KMS-11 (cell line): Measurements from ENCODE around the gene DNAJC3.

Source experiments
- H2AFZ ChIP-seq: fragments of 200-600 bp; sonication (generic); 2 replicates; pipeline ENCODE4 v1.6.1; 2016; ENCODE audit warnings: antibody characterized with exemption, mixed run types, low read depth
- H3K27ac ChIP-seq: fragments of 200-600 bp; sonication (generic); 2 replicates; pipeline ENCODE4 v1.6.1; 2016; ENCODE audit warnings: mild to moderate bottlenecking, mixed run types
- H3K27me3 ChIP-seq: fragments of 200-600 bp; sonication (generic); 2 replicates; pipeline ENCODE4 v1.6.1; 2017; ENCODE audit warnings: mild to moderate bottlenecking, low read depth, mixed run types, moderate library complexity; ENCODE audit not compliant: insufficient read depth
- H3K36me3 ChIP-seq: fragments of 200-600 bp; sonication (generic); 2 replicates; pipeline ENCODE4 v1.6.1; 2017; ENCODE audit warnings: mild to moderate bottlenecking, mixed run types; ENCODE audit not compliant: insufficient read depth
- H3K4me1 ChIP-seq: fragments of 200-600 bp; sonication (generic); 2 replicates; pipeline ENCODE4 v1.6.1; 2016; ENCODE audit warnings: mild to moderate bottlenecking, low read depth, mixed run types; ENCODE audit not compliant: poor library complexity, severe bottlenecking
- H3K4me2 ChIP-seq: fragments of 200-600 bp; sonication (generic); 2 replicates; pipeline ENCODE4 v1.7.0; 2016; ENCODE audit warnings: mild to moderate bottlenecking, mixed run types
- H3K4me3 ChIP-seq: fragments of 200-600 bp; sonication (generic); IDR thresholded peaks from 2 replicates; pipeline ENCODE4 v1.6.1; 2017; ENCODE audit warnings: low read depth, low read length, mixed read lengths; ENCODE audit not compliant: insufficient read depth
- H3K79me2 ChIP-seq: fragments of 200-600 bp; sonication (generic); 2 replicates; pipeline ENCODE4 v1.6.1; 2016; ENCODE audit warnings: low read depth, mixed run types; ENCODE audit not compliant: insufficient read depth
- H3K9ac ChIP-seq: fragments of 200-600 bp; sonication (generic); 2 replicates; pipeline ENCODE4 v1.6.1; 2016; ENCODE audit warnings: mild to moderate bottlenecking, mixed run types
- H4K20me1 ChIP-seq: fragments of 200-600 bp; sonication (generic); 2 replicates; pipeline ENCODE4 v1.6.1; 2016; ENCODE audit warnings: mild to moderate bottlenecking, mixed run types; ENCODE audit not compliant: insufficient read depth
- TF ChIP-seq, protein P1 (sequence below): fragments of 200-600 bp; sonication (generic); conservative IDR thresholded peaks from 2 replicates; pipeline ENCODE4 v1.6.1; 2017; ENCODE audit warnings: low read depth, mild to moderate bottlenecking, antibody characterized with exemption, low read length, moderate library complexity, mixed read lengths

Gene DNAJC3

DNA sequence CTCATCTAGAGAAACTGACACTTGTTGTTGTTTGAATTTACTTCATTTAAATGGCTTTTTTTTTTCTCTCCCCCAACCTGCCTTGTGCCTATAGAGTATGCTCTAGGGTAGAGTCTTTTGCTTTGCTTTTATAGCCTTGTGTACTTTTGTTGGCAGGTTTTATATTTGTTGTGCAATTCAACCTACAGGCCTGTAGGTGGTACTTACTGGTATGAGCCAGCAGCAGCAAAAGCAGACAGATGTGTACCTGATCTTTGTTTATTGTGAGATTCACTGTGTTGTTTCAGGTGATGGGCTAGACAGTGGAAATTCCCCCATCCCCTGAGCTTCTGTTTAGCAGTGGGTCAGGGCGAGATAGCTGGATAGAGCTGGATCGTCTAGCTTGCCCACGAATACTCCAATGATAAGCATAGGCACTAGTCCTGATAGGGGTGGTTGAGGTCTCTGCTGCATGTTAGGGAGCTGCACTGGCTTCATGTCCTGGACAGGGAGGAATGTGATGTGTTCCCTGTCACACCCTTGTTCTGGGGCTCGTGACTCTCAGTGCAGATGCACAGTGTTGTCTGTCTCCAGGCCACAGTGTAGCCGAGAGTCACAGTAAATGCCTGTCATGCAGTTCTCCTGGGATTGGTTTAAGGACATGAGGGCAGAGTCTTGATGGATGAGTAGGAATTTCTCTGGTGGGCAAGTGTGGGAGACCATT, 21.3 kb downstream of the DNAJC3 start:
- H3K27ac ChIP-seq = no peak overlapping the region

DNA sequence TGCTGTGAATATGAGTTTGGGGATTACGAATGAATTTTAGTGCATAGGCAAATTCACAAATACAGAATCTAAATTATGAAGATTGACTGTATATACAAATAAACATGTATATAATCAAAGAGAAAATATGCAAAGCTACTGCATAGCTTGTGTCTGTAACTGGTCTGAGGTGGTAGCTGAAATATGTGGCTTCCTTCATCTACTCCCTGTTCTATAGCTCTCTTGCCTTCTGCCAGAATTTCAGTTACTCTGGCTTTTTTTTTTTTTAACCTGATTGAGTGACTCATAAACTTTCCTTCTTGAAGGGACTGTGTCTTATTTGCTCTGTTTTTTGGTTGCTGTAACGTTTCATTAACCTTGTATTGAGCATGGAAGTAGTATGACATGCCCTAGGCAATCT, 26.6 kb downstream of the DNAJC3 start:
- peaks cover 38% of the 10 kb centered on the region; the same call in 1 of the 2 replicates for H3K79me2 ChIP-seq
- H4K20me1 ChIP-seq = no peaks in the 10 kb centered on the region
- TF ChIP-seq, protein P1, sequence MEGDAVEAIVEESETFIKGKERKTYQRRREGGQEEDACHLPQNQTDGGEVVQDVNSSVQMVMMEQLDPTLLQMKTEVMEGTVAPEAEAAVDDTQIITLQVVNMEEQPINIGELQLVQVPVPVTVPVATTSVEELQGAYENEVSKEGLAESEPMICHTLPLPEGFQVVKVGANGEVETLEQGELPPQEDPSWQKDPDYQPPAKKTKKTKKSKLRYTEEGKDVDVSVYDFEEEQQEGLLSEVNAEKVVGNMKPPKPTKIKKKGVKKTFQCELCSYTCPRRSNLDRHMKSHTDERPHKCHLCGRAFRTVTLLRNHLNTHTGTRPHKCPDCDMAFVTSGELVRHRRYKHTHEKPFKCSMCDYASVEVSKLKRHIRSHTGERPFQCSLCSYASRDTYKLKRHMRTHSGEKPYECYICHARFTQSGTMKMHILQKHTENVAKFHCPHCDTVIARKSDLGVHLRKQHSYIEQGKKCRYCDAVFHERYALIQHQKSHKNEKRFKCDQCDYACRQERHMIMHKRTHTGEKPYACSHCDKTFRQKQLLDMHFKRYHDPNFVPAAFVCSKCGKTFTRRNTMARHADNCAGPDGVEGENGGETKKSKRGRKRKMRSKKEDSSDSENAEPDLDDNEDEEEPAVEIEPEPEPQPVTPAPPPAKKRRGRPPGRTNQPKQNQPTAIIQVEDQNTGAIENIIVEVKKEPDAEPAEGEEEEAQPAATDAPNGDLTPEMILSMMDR = no peak

More for the DNA sequence above, 21.3 kb downstream of the DNAJC3 start:
- Histone ChIP-seq H4K20me1 (no peaks in the 10 kb centered on the region), H2AFZ (no peak overlapping the region), H3K4me1 (no peaks in the 10 kb centered on the region), H3K36me3 (no peaks in the 10 kb centered on the region), H3K9ac (no peak overlapping the region), H3K4me3 (no peak overlapping the region), H3K27me3 (no peaks in the 10 kb centered on the region), H3K79me2 (peaks cover 35% of the 10 kb centered on the region; the same call in 1 of the 2 replicates), H3K4me2 (no peak overlapping the region)
- TF ChIP-seq, protein P1 = peak; percentile 42; the same call in 1 of the 2 replicates

DNA sequence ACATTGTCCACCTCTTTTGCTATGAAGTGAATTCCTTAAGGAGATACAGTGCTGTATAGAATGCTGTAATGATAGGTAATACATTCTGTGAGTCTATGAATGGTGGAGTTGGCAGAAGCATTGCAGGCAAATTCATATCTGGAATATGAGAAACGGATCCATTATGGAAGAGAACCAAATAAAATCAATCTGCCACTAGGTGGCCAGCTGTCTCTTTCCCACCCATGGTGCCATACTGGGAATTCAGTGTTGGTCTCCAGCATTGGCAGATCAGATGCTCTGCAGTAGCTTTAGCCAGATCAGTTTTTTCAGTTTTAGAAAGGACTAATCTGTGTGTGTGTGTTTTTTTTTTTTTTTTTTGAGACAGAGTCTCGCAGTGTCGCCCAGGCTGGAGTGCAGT, 27.6 kb downstream of the DNAJC3 start:
- TF ChIP-seq, protein P1 = no peak; the same call in 1 of the 2 replicates
- no peak overlapping the region for H3K27ac ChIP-seq
- H3K4me3 ChIP-seq = no peak overlapping the region
- no peak overlapping the region for H3K9ac ChIP-seq
- H3K79me2 ChIP-seq = peaks cover 29% of the 10 kb centered on the region; the same call in 1 of the 2 replicates
- no peaks in the 10 kb centered on the region for H3K36me3 ChIP-seq
- H3K27me3 ChIP-seq = no peaks in the 10 kb centered on the region
- no peaks in the 10 kb centered on the region for H3K4me1 ChIP-seq
- no peak overlapping the region for H2AFZ ChIP-seq
- no peaks in the 10 kb centered on the region for H4K20me1 ChIP-seq
- no peak overlapping the region for H3K4me2 ChIP-seq

More for the DNA sequence above, 26.6 kb downstream of the DNAJC3 start:
- Histone ChIP-seq H3K4me2 (no peak overlapping the region), H3K27me3 (no peaks in the 10 kb centered on the region), H3K27ac (no peak overlapping the region), H3K36me3 (no peaks in the 10 kb centered on the region), H2AFZ (no peak overlapping the region), H3K9ac (no peak overlapping the region), H3K4me3 (no peak overlapping the region), H3K4me1 (no peaks in the 10 kb centered on the region)

DNA sequence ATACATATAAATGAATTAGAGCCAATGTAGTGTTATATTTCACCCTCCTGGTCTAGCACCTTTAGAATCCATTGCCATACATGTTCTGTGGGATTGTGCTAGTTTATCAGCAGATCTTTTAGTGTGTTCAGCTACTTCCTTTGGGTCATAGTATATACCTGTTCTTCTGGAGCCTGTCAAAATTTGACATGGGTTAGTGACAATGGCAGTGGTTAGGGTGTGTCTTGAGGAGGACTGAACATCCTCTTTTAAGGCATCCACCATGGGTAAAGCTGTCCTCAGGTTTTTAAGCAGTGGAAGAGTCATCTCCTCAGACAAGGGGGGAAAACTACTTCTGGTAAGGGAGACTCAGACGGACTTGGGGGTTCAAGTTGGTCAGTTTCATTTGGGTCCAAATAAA, 29.4 kb downstream of the DNAJC3 start:
- no peaks in the 10 kb centered on the region for H3K36me3 ChIP-seq
- H3K4me1 ChIP-seq = no peaks in the 10 kb centered on the region
- no peak overlapping the region for H3K9ac ChIP-seq
- no peak overlapping the region for H3K27ac ChIP-seq
- no peak overlapping the region for H3K4me3 ChIP-seq
- TF ChIP-seq, protein P1 = no peak
- no peak overlapping the region for H2AFZ ChIP-seq
- H4K20me1 ChIP-seq = no peaks in the 10 kb centered on the region
- no peak overlapping the region for H3K4me2 ChIP-seq
- peaks cover 29% of the 10 kb centered on the region; the same call in 1 of the 2 replicates for H3K79me2 ChIP-seq
- no peaks in the 10 kb centered on the region for H3K27me3 ChIP-seq
